Bronchial epithelial cell (primary cell): Measurements from ENCODE around the gene AAMDC. TPM values are rescaled to one million over a fixed set of nuclear protein-coding genes. Genes with fewer than 3 reads are reported as not detected.
"Not testable (repeated sequence)": the region's sequence is repeated elsewhere in the genome, so short reads cannot be mapped to it uniquely, and the experiment has no call there.

ENCODE experiments used
- DNase-seq: peaks from one replicate; pipeline ENCODE4 v3.0.0-alpha.2; 2010; ENCODE audit warnings: low read depth
- FAIRE-seq: peaks from 2 replicates; lab custom pipeline; 2011; peaks lifted over from hg19 to GRCh38; lab: Jason Lieb, UNC
- H3K27me3 ChIP-seq: 2 replicates; pipeline ENCODE4 v1.5.1; 2011; ENCODE audit warnings: low read length; ENCODE audit not compliant: control insufficient read depth, insufficient read depth
- H3K36me3 ChIP-seq: 2 replicates; pipeline ENCODE4 v1.5.1; 2011; ENCODE audit warnings: low read length; ENCODE audit not compliant: control insufficient read depth, insufficient read depth
- H3K4me3 ChIP-seq: 2 replicates; pipeline ENCODE4 v1.5.1; 2011; ENCODE audit warnings: mild to moderate bottlenecking, low read depth, low read length, control low read depth
- total RNA-seq: library from RNA; depleted of rRNA; stranded (reverse); fragments of >200 nt; gene quantifications from 2 replicates; pipeline ENCODE4 v1.2.1, GENCODE V29; 2014
- TF ChIP-seq, protein P1 (sequence below): IDR thresholded peaks from 2 replicates; pipeline ENCODE4 v1.5.1; 2011; ENCODE audit warnings: mild to moderate bottlenecking, moderate library complexity, low read length, control low read depth, inconsistent platforms; ENCODE audit not compliant: insufficient read depth, severe bottlenecking

Gene AAMDC
- total RNA-seq, 1 donor from 2014 or later: 2.1 TPM

DNA sequence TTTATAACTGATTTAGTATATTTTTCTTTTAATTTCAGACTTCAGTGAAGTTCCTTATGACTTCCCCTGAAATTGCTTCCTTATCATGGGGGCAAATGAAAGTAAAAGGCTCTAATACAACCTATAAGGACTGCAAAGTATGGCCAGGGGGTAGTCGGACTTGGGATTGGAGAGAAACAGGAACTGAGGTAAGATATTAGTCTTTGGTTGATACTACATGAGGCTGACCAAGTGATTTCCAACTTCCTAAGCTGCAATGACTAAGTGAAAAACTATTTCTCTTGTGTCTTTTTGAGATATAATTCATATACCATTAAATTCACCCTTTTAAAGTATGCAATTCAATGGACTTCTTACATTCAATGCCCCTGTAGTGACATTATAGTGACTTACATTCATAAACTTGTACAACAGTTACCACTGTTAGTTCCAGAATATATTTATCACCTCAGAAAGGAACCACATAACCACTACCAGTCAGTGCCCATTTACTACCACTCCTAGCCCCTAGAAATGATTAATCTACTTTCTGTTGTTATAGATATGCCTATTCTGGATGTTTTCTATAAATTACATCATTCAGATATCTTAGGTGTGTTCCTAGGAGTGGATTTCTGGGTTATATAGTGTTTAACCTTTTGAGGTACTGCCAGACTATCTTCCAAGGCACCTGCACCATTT, 21.6 kb downstream of the AAMDC start:
- H3K4me3 ChIP-seq: no peak overlapping the region

DNA sequence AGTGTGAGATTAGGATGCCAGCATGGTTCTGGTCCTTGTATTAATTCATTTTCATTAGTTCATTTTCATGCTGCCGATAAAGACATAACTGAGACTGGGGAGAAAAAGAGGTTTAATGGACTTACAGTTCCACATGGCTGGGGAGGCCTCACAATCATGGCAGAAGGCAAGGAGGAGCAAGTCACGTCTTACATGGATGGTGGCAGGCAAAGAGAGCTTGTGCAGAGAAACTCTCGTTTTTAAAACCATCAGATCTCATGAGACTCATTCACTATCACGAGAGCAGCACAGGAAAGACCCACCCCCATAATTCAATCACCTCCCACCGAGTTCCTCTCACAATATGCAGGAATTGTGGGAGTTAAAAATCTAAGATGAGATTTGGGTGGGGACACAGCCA, 22.8 kb downstream of the AAMDC start:
- not testable (repeated sequence) for H3K27me3 ChIP-seq, H3K4me3 ChIP-seq, DNase-seq, FAIRE-seq, H3K36me3 ChIP-seq

More for the DNA sequence above, 21.6 kb downstream of the AAMDC start:
- H3K27me3 ChIP-seq: no peaks in the 10 kb centered on the region
- no peak for FAIRE-seq
- peaks cover 1% of the 10 kb centered on the region for H3K36me3 ChIP-seq
- DNase-seq: peak; percentile 28
- TF ChIP-seq, protein P1, sequence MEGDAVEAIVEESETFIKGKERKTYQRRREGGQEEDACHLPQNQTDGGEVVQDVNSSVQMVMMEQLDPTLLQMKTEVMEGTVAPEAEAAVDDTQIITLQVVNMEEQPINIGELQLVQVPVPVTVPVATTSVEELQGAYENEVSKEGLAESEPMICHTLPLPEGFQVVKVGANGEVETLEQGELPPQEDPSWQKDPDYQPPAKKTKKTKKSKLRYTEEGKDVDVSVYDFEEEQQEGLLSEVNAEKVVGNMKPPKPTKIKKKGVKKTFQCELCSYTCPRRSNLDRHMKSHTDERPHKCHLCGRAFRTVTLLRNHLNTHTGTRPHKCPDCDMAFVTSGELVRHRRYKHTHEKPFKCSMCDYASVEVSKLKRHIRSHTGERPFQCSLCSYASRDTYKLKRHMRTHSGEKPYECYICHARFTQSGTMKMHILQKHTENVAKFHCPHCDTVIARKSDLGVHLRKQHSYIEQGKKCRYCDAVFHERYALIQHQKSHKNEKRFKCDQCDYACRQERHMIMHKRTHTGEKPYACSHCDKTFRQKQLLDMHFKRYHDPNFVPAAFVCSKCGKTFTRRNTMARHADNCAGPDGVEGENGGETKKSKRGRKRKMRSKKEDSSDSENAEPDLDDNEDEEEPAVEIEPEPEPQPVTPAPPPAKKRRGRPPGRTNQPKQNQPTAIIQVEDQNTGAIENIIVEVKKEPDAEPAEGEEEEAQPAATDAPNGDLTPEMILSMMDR: no peak

DNA sequence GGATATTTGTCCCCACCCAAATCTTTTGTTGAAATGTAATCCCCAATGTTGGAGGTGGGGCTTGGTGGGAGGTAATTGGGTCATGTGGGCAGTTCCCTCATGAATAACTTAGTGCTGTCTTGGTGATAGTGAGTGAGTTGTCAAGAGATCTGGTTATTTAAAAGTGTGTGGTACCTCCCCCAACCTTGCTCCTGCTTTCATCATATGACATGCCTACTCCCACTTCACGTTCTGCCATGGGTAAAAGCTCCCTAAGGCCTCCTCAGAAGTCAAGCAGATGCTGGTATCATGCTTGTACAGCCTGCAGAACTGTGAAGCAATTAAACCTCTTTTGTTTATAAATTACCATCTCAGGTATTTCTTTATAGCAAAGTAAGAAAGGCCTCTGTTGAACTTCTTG, 30.6 kb downstream of the AAMDC start:
- H3K4me3 ChIP-seq: no peak overlapping the region
- H3K27me3 ChIP-seq: no peaks in the 10 kb centered on the region
- no peaks in the 10 kb centered on the region for H3K36me3 ChIP-seq
- FAIRE-seq (no peak), DNase-seq (no peak)
- TF ChIP-seq, protein P1: no peak

DNA sequence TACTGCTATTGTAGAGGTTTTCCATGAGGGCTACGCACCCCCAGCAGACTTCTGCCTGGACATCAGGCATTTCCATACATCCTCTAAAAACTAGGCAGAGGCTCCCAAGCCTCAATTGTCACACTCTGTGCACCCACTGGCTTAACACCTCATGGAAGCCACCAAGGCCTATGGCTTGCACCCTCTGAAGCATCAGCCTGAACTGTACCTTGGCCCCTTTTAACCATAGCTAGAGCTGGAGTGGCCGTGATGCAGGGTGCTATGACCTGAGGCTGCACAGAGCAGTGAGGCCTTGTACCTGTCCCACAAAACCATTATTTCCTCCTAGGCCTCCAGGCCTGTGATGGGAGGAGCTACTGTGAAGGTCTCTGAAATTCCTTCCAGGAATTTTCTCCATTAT, 33.9 kb downstream of the AAMDC start:
- TF ChIP-seq, protein P1: no peak
- Histone ChIP-seq H3K4me3 (no peak overlapping the region), H3K36me3 (no peaks in the 10 kb centered on the region), H3K27me3 (no peaks in the 10 kb centered on the region)
- DNase-seq: no peak
- no peak for FAIRE-seq

DNA sequence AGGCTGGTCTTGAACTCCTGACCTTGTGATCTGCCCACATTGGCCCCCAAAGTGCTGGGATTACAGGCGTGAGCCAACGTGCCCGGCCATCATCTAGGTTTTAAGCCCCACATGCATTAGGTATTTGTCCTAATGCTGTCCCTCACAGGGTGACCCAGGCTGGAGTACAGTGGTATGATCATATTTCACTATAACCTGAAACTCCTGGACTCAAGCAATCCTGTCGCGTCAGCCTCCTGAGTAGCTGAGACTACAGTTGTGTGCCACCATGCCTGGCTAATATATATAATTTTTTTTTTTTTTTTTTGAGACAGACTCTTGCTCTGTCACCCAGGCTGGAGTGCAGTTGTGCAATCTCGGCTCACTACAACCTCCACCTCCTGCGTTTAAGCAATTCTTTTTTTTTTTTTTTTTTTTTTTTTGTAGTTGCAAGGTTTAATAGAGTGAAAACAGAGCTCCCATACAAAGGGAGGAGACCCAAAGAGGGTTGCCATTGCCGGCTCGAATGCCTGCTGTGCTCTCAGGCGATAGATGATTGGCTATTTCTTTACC, 37.0 kb downstream of the AAMDC start:
- not testable (repeated sequence) for H3K4me3 ChIP-seq, H3K36me3 ChIP-seq, DNase-seq, H3K27me3 ChIP-seq, FAIRE-seq

DNA sequence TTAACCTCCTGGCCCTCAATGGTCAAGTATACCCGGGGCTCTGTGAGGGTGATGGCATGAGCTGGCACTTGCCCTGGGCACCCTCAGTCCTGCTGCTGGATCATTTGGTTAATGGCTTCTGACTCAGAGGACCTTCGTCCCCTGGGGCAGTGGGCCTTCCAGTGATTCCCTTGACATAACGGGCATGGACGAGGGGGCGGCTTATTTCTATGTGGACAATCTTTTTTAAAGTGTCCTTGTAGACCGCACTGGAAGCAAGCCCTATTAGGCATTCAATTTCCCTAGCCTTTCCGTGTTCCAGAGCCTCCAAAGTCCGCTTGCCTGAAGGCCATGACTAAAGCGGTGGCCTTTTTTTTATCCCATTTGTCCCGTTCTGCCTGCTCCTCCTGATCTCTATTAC, 40.5 kb downstream of the AAMDC start:
- not testable (repeated sequence) for H3K4me3 ChIP-seq, H3K27me3 ChIP-seq, DNase-seq, FAIRE-seq, H3K36me3 ChIP-seq

DNA sequence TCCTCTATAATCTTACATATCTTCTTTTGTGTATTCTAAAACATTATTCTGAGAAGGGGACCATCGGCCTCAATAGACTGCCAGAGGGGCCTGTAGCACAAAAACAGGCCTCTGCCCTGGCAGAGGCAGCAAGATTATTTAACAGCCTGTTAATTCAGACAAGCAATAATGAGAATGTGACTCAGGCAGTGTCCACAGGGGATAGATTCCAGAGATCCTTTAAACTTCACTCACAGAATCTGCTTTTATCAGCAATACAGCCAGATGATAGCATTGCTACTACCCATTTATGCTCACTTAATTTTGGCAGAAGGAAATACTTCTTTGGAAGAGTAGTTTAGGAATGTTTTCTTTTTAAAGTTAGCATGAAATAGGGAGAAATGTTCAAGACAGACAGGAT, 44.9 kb downstream of the AAMDC start:
- TF ChIP-seq, protein P1: no peak
- no peak overlapping the region for H3K4me3 ChIP-seq
- H3K36me3 ChIP-seq: no peaks in the 10 kb centered on the region
- FAIRE-seq (no peak), DNase-seq (no peak)
- H3K27me3 ChIP-seq: no peaks in the 10 kb centered on the region
